CD14-positive monocyte (primary cell): ENCODE results near the gene VASN. TPM values are rescaled to one million over a fixed set of nuclear protein-coding genes. Genes with fewer than 3 reads are reported as not detected.

Experiments
- DNase-seq, 3 donors: peaks; one replicate each; pipeline ENCODE4 v3.0.0-alpha.2; 2011 to 2022
- H2AFZ ChIP-seq: 2 replicates; pipeline ENCODE4 v1.6.0; 2012; ENCODE audit warnings: mild to moderate bottlenecking, low read depth, low read length, inconsistent platforms; ENCODE audit not compliant: insufficient read depth, poor library complexity, severe bottlenecking
- H3K27ac ChIP-seq, 2 donors: 1 replicate in 1 of 2; 2 replicates in 1 of 2; pipeline ENCODE4 v1.5.1; 2012 to 2013; ENCODE audit warnings: low read length in 2 of 2, control low read depth in 1 of 2, inconsistent platforms in 1 of 2, low read depth in 1 of 2, mild to moderate bottlenecking in 1 of 2
- H3K27me3 ChIP-seq, 2 donors: one replicate each; pipeline versions ENCODE4 v1.6.0 to v1.6.1; 2011 to 2013; ENCODE audit warnings: low read length in 2 of 2; ENCODE audit not compliant: control insufficient read depth in 2 of 2, insufficient read depth in 2 of 2
- H3K36me3 ChIP-seq, 2 donors: replicated peaks in 1 of 2; 1 replicate in 1 of 2; 2 replicates in 1 of 2; pipeline versions ENCODE4 v1.5.1 to v1.6.1; 2012 to 2013; ENCODE audit warnings: low read length in 2 of 2, control low read depth in 1 of 2, inconsistent platforms in 1 of 2, mild to moderate bottlenecking in 1 of 2; ENCODE audit not compliant: insufficient read depth in 2 of 2, control insufficient read depth in 1 of 2
- H3K4me1 ChIP-seq, 2 donors: 1 replicate in 1 of 2; 2 replicates in 1 of 2; pipeline versions ENCODE4 v1.5.1 to v1.6.1; 2012 to 2013; ENCODE audit warnings: low read length in 2 of 2, control low read depth in 1 of 2, inconsistent platforms in 1 of 2, mild to moderate bottlenecking in 1 of 2, moderate library complexity in 1 of 2; ENCODE audit not compliant: insufficient read depth in 2 of 2, control insufficient read depth in 1 of 2
- H3K4me2 ChIP-seq: replicated peaks from 2 replicates; pipeline ENCODE3; 2012; ENCODE audit warnings: low read length, moderate library complexity, mild to moderate bottlenecking; ENCODE audit not compliant: poor library complexity, severe bottlenecking; ENCODE audit errors: extremely low read depth
- H3K4me3 ChIP-seq, 3 experiments: fragments of 200-600 bp in 1 of 3; sonication (generic) in 1 of 3; replicated peaks in 1 of 3; 1 replicate in 2 of 3; 2 replicates in 1 of 3; pipeline ENCODE4 v1.5.1; 2011 to 2013; ENCODE audit warnings: low read length in 3 of 3, mild to moderate bottlenecking in 3 of 3, control low read depth in 2 of 3, low read depth in 2 of 3, inconsistent platforms in 1 of 3, moderate library complexity in 1 of 3
- H3K79me2 ChIP-seq: 2 replicates; pipeline ENCODE4 v1.6.0; 2012; ENCODE audit warnings: mild to moderate bottlenecking, control low read depth, inconsistent platforms, low read length, moderate library complexity; ENCODE audit not compliant: insufficient read depth
- H3K9ac ChIP-seq: 2 replicates; pipeline ENCODE4 v1.6.0; 2017; ENCODE audit warnings: low read length, mild to moderate bottlenecking; ENCODE audit not compliant: insufficient read depth, poor library complexity, severe bottlenecking
- H3K9me3 ChIP-seq, 2 donors: replicated peaks in 1 of 2; 1 replicate in 1 of 2; 2 replicates in 1 of 2; pipeline versions ENCODE4 v1.5.1 to v1.6.1; 2012 to 2013; ENCODE audit warnings: low read length in 2 of 2, control low read depth in 1 of 2; ENCODE audit not compliant: control insufficient read depth in 1 of 2, insufficient read depth in 1 of 2
- H4K20me1 ChIP-seq: 2 replicates; pipeline ENCODE4 v1.6.0; 2012; ENCODE audit warnings: mild to moderate bottlenecking, low read length, control low read depth, moderate library complexity; ENCODE audit not compliant: insufficient read depth
- H3K27ac Mint-ChIP-seq, 7 donors: one replicate each; pipeline ENCODE4 v1.8.0; 2020; ENCODE audit warnings: mild to moderate bottlenecking in 7 of 7, mixed read lengths in 7 of 7, moderate library complexity in 6 of 7, inconsistent platforms in 2 of 7
- H3K27me3 Mint-ChIP-seq, 3 donors: one replicate each; pipeline ENCODE4 v1.8.0; 2021 to 2022; ENCODE audit warnings: low read depth in 3 of 3, mild to moderate bottlenecking in 3 of 3, mixed read lengths in 3 of 3, moderate library complexity in 3 of 3, inconsistent platforms in 1 of 3
- H3K36me3 Mint-ChIP-seq, 2 donors: one replicate each; pipeline ENCODE4 v1.8.0; 2020; ENCODE audit warnings: mixed read lengths in 2 of 2, inconsistent platforms in 1 of 2, mild to moderate bottlenecking in 1 of 2
- H3K4me1 Mint-ChIP-seq: one replicate; pipeline ENCODE4 v1.8.0; 2020; ENCODE audit warnings: mild to moderate bottlenecking, mixed read lengths
- H3K4me3 Mint-ChIP-seq, 2 donors: one replicate each; pipeline ENCODE4 v1.8.0; 2020; ENCODE audit warnings: mild to moderate bottlenecking in 2 of 2, mixed read lengths in 2 of 2, moderate library complexity in 1 of 2
- H3K9me3 Mint-ChIP-seq, 7 donors: one replicate each; pipeline ENCODE4 v1.8.0; 2020 to 2022; ENCODE audit warnings: mixed read lengths in 7 of 7, mild to moderate bottlenecking in 6 of 7, moderate library complexity in 6 of 7, inconsistent platforms in 2 of 7
- WGBS: methylation state at CpG from one replicate; pipeline ENCODE4 v1.1.5; 2013; ENCODE audit warnings: missing lambda C conversion rate; ENCODE audit not compliant: insufficient coverage; 5-methylcytosine and 5-hydroxymethylcytosine counted together
- intact Hi-C, 2 donors: fragments of 100-400 bp; cut with micrococcal nuclease; formaldehyde crosslinking; loops; one replicate each; pipeline versions ENCODE4 v1.15.0 to v1.15.1; 2023
- polyA plus RNA-seq, 3 donors: library from polyadenylated mRNA; depleted of rRNA in 1 of 3; unstranded in 2 of 3; stranded (reverse) in 1 of 3; fragments of 300-500 nt in 2 of 3; fragments of >200 nt in 1 of 3; fragmentation: Illumina TruSeq in 2 of 3; gene quantifications; 1 replicate in 2 of 3; 2 replicates in 1 of 3; pipeline ENCODE4 v1.2.3, GENCODE V29; 2012 to 2021
- TF ChIP-seq, protein P1 (sequence below): fragments of 200-600 bp; IDR thresholded peaks from one replicate; pipeline ENCODE4 v1.8.0; 2022; ENCODE audit warnings: antibody characterized with exemption, mild to moderate bottlenecking

Gene VASN
- polyA plus RNA-seq, 3 donors, result 0.03 TPM; not detected in 2

DNA sequence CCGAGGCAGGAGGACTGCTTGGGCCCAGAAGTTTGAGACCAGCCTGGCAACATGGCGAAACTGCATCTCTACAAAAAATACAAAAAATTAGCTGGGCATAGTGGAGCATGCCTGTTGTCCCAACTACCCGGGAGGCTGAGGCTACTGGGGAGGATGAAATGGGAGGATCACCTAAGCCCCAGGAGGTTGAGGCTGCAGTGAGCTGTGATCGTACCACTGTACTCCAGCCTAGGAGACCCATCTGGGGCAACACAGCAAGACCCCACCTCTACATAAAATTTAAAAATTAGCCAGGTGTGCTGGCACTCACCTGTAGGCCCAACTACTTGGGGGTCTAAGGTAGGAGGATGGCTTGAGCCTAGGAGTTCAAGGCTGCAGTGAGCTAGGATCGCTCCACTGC is 22.3 kb upstream of the VASN start:
- Histone ChIP-seq H3K27me3 (no peaks in the 10 kb centered on the region), H3K9ac (no peak overlapping the region), H3K9me3 (no peaks in the 10 kb centered on the region), H3K4me1 (peaks cover 57 to 67% of the 10 kb centered on the region in 2 donors), H3K27ac (peak overlapping the region in 1 of 2 donors; percentile 17), H4K20me1 (peaks cover 51% of the 10 kb centered on the region), H3K36me3 (peaks cover 9 to 10% of the 10 kb centered on the region in 2 donors), H3K4me2 (no peak overlapping the region), H3K79me2 (peaks cover 53% of the 10 kb centered on the region), H3K4me3 (no peak overlapping the region), H2AFZ (no peak overlapping the region)
- DNase-seq, result no peak
- Mint-ChIP-seq H3K4me1 (peaks cover 60% of the 10 kb centered on the region), H3K4me3 (no peak overlapping the region), H3K27ac (peak overlapping the region in 2 of 7 donors; percentile 30 to 35), H3K36me3 (peaks cover 17 to 20% of the 10 kb centered on the region in 2 donors), H3K9me3 (peaks cover 0 to 2% (median 0%) of the 10 kb centered on the region in 7 donors), H3K27me3 (peaks cover 0 to 2% (median 0%) of the 10 kb centered on the region in 3 donors)
- WGBS, result no CpG with 5 or more reads among the region's 5 CpGs
- TF ChIP-seq, protein P1, sequence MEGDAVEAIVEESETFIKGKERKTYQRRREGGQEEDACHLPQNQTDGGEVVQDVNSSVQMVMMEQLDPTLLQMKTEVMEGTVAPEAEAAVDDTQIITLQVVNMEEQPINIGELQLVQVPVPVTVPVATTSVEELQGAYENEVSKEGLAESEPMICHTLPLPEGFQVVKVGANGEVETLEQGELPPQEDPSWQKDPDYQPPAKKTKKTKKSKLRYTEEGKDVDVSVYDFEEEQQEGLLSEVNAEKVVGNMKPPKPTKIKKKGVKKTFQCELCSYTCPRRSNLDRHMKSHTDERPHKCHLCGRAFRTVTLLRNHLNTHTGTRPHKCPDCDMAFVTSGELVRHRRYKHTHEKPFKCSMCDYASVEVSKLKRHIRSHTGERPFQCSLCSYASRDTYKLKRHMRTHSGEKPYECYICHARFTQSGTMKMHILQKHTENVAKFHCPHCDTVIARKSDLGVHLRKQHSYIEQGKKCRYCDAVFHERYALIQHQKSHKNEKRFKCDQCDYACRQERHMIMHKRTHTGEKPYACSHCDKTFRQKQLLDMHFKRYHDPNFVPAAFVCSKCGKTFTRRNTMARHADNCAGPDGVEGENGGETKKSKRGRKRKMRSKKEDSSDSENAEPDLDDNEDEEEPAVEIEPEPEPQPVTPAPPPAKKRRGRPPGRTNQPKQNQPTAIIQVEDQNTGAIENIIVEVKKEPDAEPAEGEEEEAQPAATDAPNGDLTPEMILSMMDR, result no peak
- intact Hi-C loops, result no loop called here

DNA sequence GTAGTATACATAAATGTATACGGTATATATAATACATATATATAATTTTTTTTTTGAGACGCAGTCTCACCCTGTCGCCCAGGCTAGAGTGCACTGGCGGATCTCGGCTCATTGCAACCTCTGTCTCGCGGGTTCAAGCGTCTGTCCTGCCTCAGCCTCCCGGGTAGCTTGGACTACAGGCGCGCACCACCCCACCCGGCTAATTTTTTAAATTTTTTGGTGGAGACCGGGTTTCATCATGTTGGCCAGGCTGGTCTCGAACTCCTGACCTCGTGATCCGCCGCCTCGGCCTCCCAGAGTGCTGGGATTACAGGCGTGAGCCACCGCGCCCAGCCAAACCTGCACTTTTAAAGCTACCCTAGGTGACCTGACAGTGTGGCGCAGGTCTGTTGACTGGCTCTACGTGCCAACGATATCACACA is 21.3 kb upstream of the VASN start:
- Histone ChIP-seq H3K36me3 (peaks cover 19 to 20% of the 10 kb centered on the region in 2 donors), H3K79me2 (peaks cover 43% of the 10 kb centered on the region), H3K27ac (peak overlapping the region; percentile 60 to 79), H3K4me3 (peak overlapping the region; percentile 76 to 94 (median 81)), H3K27me3 (no peaks in the 10 kb centered on the region), H2AFZ (peak overlapping the region; percentile 82), H3K9ac (peak overlapping the region; percentile 90), H4K20me1 (peaks cover 51% of the 10 kb centered on the region), H3K9me3 (no peaks in the 10 kb centered on the region), H3K4me1 (peaks cover 50 to 56% of the 10 kb centered on the region in 2 donors), H3K4me2 (peak overlapping the region; percentile 94)
- H3K27me3 Mint-ChIP-seq, result peaks cover 0 to 2% (median 0%) of the 10 kb centered on the region in 3 donors
- no peak for DNase-seq
- intact Hi-C loops, result no loop called here
- peaks cover 53% of the 10 kb centered on the region for H3K4me1 Mint-ChIP-seq
- peak overlapping the region; percentile 88 to 92 for H3K4me3 Mint-ChIP-seq
- peaks cover 22 to 31% of the 10 kb centered on the region in 2 donors for H3K36me3 Mint-ChIP-seq
- WGBS, result 32% methylated on average over 22 of the region's 24 CpGs
- peaks cover 0 to 2% (median 0%) of the 10 kb centered on the region in 7 donors for H3K9me3 Mint-ChIP-seq
- H3K27ac Mint-ChIP-seq, result peak overlapping the region; percentile 84 to 93 (median 87)
- TF ChIP-seq, protein P1, result no peak
